Measurements from ENCODE around the gene PCGF6.

Gene PCGF6

DNA sequence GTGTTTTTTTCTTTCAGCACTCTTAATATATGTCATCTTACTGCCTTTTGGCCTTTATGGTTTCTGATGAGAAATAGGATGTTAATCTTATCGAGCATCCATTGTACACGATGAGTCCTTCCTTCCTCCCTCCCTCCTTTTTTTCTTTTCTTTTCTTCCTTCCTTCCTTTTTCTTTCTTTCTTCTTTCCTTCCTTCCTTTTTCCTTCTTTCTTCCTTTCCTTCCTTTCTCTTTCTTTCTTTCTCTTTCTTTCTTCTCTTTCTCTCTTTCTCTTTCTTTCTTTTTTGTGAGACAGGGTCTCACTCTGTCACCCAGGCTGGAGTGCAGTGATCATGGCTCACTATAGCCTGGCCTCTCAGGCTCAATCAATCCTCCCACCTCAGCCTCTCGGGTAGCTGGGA lies 96.8 kb downstream of the PCGF6 start:
- CTCF ChIA-PET = no interaction called here

More for the DNA sequence above, 96.8 kb downstream of the PCGF6 start:
- no peaks in the 10 kb centered on the region for H3K36me3 ChIP-seq (ENCODE audit: control insufficient read depth in 2 of 2, insufficient read depth in 1 of 2, low read length in 2 of 2)
- H3K27ac ChIP-seq (ENCODE audit: extremely low read depth, low read depth, low read length) = no peak overlapping the region
- TF ChIP-seq, protein P1, sequence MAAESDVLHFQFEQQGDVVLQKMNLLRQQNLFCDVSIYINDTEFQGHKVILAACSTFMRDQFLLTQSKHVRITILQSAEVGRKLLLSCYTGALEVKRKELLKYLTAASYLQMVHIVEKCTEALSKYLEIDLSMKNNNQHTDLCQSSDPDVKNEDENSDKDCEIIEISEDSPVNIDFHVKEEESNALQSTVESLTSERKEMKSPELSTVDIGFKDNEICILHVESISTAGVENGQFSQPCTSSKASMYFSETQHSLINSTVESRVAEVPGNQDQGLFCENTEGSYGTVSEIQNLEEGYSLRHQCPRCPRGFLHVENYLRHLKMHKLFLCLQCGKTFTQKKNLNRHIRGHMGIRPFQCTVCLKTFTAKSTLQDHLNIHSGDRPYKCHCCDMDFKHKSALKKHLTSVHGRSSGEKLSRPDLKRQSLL (tag by site-specific recombination; IDR thresholded peaks at IDR 0.05) = no peak
- TF ChIP-seq PRDM1 (tag by site-specific recombination; IDR thresholded peaks at IDR 0.05) = peak; percentile 90
- TF ChIP-seq ATF2 (tag by site-specific recombination; IDR thresholded peaks at IDR 0.05; ENCODE audit: low read depth) = no peak
- peak; percentile 93 for TF ChIP-seq ZNF366 (tag by site-specific recombination; conservative IDR thresholded peaks at IDR 0.05)
- no peak for TF ChIP-seq ZEB2 (tag by site-specific recombination; IDR thresholded peaks at IDR 0.05)
- H3K4me1 ChIP-seq (ENCODE audit: control insufficient read depth, insufficient read depth, low read length) = no peaks in the 10 kb centered on the region
- H3K4me3 ChIP-seq (ENCODE audit: low read depth, low read length) = no peak overlapping the region
- POLR2A ChIA-PET = no interaction called here
- H3K9me3 ChIP-seq (ENCODE audit: control insufficient read depth, insufficient read depth, low read depth, low read length) = no peaks in the 10 kb centered on the region
